ENCODE data around the gene PMM1.
"Not testable (repeated sequence)": the region's sequence is repeated elsewhere in the genome, so short reads cannot be mapped to it uniquely, and the experiment has no call there.

Gene PMM1

DNA sequence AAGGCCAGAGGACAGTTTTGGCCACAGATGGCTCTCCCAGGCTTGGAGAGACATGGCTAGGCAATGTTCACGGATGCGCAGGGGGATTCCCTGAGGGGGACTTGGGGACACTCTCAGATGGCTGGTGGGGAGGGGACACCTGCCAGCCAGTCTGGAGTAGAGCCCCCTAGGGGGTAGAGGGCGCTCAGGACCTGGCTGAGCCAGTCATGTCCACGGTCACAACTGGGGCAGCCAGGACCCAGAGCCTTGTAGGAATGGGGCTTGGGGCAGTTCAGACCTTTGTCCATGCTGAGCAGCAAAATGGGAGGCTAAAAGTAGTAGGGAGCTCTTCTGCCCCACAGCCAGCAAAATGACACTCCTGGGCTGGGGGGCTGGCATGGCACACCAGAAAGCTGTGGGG is 27.2 kb downstream of the PMM1 start:
- no peak for FAIRE-seq

DNA sequence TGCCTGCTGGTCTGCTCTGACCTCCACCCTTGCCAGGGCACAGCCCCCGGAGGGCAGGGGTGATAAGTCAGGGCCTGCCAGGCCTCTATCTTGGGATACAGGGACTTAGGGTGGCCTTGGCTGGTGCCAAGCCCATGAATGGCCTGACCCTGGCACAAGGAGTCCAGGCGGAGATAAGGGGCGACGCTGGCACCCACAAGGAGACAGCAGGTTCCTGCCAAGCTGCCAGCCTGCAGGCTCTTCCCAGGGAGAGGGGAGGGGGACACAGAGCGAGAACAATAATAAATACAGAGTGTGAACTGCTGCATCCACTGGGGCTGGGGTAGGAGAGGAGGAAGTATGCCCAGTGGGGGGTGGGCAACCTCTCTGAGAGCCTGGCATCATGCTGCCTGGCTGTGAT is 27.9 kb downstream of the PMM1 start:
- FAIRE-seq = no peak

DNA sequence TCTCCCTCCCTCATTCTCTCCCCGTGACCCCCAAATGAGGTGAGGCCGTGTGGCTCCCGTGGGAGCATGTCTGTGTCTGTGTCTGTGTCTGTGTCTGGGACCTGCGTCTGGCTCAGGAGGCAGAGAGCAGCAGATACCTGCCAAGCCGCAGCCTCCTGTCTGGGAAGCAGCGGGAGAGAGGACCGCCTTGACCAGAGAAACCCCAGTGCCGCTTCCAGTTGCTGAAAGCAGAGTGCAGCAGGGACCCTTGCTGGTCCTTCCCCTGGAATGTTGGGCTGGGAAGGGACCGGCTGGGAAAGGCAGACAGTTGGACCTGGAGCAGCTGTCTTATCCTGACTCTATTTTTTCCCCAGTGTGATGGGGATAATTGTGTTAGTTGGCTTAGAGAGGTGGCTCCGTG is 28.3 kb downstream of the PMM1 start:
- FAIRE-seq = no peak

- no peak for FAIRE-seq
Measured at GRCh38 chr22:41560095-41560471, 29.6 kb downstream of the PMM1 start.

GRCh38 chr22:41558241-41558630 is 31.4 kb downstream of the PMM1 start:
- not testable (repeated sequence) for FAIRE-seq

- FAIRE-seq = no peak
Measured at GRCh38 chr22:41557401-41558240, 32.0 kb downstream of the PMM1 start.

DNA sequence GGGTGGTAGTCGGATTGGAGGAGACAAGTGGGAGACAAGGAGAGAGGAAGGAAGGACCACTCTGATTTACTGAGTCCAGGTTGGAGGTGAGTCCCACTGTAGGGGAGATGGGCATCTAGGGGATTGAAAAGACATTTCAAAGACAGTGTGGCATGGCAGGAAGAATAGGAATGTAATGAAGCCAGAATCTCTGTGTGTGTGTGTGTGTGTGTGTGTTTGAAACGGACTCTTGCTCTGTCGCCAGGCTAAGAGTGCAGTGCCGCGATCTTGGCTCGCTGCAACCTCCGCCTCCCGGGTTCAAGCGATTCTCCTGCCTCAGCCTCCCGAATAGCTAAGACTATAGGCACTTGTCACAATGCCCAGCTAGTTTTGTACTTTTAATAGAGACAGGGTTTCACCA is 33.1 kb downstream of the PMM1 start:
- FAIRE-seq = no peak

DNA sequence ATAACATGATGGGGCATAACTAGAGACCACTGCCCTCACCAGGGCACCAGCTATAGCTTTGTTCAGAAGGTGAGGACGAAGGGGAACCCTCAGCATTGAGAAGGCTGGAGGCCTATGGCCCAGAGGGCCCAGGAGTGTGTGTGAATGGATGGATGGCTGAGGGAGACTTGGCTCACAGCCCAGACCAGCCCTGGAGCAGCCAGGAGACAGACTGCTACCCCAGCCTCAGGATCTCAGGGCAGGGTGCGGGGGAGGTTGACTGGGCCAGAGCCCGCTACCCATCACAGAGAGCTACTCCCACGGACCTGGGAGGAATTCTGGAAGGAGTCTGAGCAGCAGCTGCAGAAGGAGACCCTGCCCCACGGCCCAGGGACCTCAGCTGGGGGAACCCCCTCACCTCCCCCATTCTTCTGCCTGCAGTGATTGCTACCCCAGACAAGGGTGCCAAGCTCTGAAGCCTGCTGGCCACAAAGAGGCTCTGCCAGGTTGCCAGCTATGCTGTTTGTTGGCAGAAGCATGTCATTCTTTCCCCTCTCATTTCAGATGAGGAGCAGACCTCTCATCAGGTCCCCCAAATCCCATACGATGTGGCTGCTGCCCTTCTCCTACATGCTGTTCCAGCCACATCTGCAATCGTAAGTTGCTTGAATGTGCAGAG is 34.2 kb downstream of the PMM1 start:
- FAIRE-seq = no peak

DNA sequence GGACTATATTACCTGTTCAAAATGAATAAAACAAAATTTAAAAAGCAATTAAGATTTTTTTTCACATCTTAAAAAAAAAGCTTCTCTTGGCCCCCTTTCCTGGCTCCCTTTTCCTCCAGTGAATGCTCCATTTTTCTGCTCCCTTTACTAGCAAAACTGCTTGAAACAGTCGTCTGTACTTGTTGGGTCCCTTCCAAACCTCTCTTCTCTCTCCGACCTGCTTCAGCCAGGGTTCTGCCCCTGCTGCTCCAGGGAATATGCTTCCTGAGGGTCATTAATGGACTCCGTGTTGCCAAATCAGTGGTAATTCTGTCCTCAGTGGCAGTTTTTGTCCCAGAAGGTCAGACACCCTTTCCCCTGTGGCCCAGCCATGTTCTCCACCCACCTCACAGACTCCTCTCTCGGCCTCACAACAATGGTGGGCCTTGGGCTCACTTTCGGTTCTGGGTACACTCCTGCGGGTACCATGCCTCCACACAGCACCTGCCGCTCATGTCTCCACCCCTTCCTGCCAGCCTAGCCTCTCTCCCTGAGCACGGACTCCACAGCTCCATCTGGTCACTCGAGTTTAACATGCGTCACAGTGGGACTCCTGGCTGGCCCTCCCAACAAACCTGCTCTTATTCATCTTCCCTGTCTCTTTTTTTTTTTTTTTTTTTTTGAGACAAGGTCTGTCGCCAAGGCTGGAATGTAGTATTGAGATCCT is 37.6 kb downstream of the PMM1 start:
- FAIRE-seq = no peak

- no peak for FAIRE-seq
Measured at GRCh38 chr22:41550952-41551491, 38.6 kb downstream of the PMM1 start.

GRCh38 chr22:41548830-41549211 is 40.8 kb downstream of the PMM1 start:
- FAIRE-seq = no peak

- no peak for FAIRE-seq
Measured at GRCh38 chr22:41544671-41545476, 44.8 kb downstream of the PMM1 start.

DNA sequence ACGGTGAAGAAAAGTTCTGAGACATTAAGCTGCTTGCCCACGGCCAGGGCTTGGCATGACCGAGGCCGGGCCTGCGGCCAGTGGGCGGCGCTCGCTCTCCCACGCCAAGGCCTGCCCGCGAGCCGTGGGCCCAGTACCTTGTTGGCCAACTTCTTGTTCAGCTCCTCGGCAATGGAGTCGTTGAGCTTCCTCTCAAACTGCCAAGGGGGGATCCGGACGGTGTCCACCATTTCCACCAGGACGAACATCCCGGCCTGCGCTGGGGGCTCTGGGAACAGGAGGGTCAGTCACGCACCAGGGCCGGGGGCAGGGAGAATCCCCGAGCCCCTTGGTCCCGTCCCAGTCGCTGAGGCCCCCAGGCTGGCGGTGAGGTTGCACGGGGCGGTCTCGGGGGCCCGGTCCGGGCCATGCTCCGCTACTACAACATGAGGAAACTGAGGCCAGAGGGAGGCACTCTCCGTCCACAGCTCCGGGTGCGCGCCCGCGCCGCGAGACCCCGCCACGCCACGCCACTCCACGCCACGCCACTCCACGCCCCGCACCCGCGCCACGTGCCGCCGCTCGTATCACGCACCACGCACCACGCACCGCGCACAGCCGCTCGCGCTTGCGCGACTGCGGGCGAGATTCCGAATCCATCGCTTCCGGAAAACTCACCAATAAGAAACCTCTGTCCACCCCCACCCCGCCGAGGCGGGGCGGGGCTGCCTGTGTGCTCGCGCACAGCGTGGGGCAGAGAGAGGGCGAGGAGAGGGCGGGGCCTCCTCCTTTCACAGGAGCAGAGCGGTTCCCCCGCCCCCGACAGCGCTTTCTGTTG is 45.6 kb downstream of the PMM1 start, which contains the start of gene POLR3H:
Gene POLR3H (minus strand): TSS at position 617 of the 817 bp plus-strand sequence. CDS start 369 bp downstream, at position 248.
- FAIRE-seq = peak; percentile 87

DNA sequence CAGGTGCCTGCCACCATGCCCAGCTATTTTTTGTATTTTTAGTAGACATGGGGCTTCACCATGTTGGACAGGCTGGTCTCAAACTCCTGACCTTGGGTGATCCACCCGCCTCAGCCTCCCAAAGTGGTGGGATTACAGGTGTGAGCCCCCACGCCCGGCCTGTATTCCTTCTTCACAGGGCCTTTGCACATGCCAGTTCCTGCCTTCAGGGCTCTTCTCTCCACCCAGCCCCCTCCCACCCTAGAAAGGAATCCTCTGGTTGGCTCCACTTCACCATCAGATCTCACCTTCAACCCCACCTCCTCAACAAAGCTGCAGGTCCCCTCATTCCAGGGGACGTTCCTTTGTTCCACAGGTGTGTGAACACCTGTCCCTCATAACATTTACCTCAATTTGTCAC is 47.4 kb downstream of the PMM1 start:
- FAIRE-seq = no peak

- no peak for FAIRE-seq
Measured at GRCh38 chr22:41541484-41541883, 48.2 kb downstream of the PMM1 start.

DNA sequence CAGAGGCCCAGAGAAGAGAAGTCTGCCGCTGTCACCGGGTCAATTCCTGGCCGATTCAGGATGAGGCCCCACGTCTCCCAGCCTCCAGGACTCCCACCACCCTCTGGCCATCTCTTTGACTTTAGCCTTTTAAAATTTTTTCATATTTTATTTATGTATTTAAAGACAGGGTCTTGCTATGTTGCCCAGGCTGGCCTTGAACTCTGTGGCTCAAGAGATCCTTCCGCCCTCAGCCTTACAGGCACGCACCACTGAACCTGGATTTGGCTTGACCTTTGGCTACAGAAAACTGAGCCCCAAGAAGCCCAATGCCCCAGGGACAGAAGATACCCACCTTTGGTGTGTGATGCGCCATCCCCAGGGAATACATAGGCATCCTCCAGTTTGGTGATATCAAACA is 49.3 kb downstream of the PMM1 start:
- no peak for FAIRE-seq

- FAIRE-seq = no peak
Measured at GRCh38 chr22:41540006-41540315, 49.7 kb downstream of the PMM1 start.

DNA sequence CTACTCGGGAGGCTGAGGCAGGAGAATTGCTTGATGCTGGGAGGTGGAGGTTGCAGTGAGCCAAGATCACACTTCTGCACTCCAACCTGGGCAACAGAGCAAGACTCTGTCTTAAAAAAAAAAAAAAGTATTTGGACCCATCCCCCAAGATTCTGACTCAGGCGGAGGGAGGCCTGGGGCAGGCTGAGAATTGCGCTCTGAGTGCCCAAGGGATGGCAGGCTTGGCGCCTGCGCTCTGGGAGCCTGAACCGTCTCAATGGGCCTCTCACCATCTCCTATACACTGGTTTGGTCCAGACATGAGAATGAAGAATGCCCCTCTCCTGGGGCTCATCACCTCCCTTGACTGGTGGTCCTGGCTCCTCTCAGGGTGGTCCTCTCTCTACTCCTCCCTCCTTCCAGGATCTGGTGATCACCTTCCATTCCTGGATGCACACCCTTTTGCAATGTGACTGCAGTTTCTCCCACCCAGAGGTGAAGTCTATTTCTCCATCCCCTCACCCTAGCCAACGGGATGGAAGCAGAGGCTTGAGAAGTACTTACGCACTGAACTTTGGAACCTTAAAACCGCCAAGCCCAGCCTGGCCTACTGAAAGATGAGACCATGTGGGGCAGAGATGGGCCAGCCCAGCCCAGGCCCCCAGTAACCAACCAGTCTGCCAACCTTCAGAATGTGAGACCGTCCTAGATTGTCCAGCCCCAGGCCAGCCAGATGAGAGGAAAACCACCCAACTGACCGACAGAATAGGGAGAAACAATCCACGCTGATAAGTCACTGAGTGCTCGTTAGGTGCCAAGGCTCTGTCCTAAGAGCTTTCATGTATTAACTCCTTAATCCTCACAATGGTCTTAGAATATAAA is 50.3 kb downstream of the PMM1 start:
- FAIRE-seq = no peak

DNA sequence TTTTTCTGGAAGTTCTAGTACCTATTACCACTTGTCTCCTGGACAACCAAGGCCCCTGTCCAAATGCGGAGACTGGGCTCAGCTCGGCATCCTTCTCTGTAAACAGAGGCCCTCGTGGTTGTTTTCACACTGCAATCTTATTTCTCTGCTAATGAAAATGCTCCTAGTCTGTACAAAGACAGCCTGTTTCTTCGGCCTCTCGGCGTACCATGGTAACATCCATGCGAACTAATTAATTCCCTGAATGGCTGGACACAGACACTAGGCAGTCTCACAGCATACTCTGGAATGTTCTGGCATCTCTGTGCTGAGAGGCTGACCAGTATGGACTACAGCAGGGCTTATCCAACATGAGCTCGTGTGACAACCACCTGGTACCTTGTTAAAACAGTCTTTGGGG is 51.1 kb downstream of the PMM1 start:
- no peak for FAIRE-seq

DNA sequence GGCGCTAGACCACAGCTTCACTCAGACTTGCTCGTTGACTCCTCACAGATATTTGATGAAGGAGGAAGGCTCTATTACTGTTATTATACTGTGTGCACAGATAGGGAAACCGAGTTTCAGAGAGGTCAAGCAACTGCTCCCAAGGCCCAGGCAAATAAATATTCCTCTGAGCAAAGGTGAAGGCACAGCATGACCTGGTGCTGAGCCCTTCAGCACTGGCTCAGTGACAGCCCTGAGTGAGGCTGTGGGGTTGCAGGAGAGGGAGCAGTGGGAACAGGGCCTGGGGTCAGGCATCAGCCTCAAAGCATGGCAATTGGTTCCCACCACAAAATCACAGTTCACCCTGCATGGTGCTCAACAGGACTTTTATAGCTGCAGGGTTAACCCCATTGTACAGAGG is 52.4 kb downstream of the PMM1 start:
- no peak for FAIRE-seq

DNA sequence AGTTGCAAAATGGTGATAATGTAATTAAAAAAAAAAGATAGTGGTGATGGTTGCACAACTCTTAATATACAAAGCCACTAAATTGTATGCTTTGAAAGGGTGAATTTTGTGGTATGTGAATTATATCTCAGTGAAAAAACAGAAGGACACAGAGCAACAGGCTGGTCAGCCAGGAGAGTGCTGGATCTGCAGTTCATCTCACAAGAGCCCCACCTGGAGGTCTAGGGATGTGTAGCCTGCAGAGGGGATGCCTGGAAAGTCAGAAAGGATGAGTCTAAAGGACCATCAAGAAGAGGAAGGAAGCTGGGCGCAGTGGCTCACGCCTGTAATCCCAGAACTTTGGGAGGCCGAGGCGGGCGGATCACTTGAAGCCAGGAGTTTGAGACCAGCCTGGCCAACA is 54.4 kb downstream of the PMM1 start:
- no peak for FAIRE-seq
